Measurements from ENCODE around the gene FAM131A. TPM values are rescaled to one million over a fixed set of nuclear protein-coding genes. Genes with fewer than 3 reads are reported as not detected.

Gene FAM131A
- total RNA-seq, 1 donor from 2014 or later, result 28.5 TPM

- intact Hi-C loops (cut with DNase I), result loop anchor here (10.0 kb wide), 1 partner anchor 150 kb away; the partner anchor contains the start of gene ABCF3
- Histone ChIP-seq H3K27ac (peak overlapping the region; percentile 97), H3K27me3 (no peaks in the 10 kb centered on the region), H3K36me3 (peaks cover 0 to 54% of the 10 kb centered on the region in 2 donors), H3K9me3 (no peaks in the 10 kb centered on the region), H3K4me3 (no peak overlapping the region), H3K4me1 (peaks cover 46% of the 10 kb centered on the region)
- no peak for TF ChIP-seq CTCF (IDR thresholded peaks at IDR 0.05)
- peak in 1 of 2 donors; percentile 22 for TF ChIP-seq POLR2AphosphoS5 (IDR thresholded peaks at IDR 0.05; ENCODE audit: insufficient read depth in 1 of 2, low read depth in 1 of 2)
- no peak for DNase-seq (ENCODE audit: extremely low spot score in 2 of 2)
These were observed 2.8 kb upstream of the FAM131A start for GRCh38 chr3:184334470-184335158.

GRCh38 chr3:184335291-184335660, 2.1 kb upstream of the FAM131A start:
- intact Hi-C loops (cut with DNase I), result loop anchor here (10.0 kb wide), 1 partner anchor 150 kb away; the partner anchor contains the start of gene ABCF3
- TF ChIP-seq CTCF (IDR thresholded peaks at IDR 0.05) (no peak), POLR2AphosphoS5 (IDR thresholded peaks at IDR 0.05; ENCODE audit: insufficient read depth in 1 of 2, low read depth in 1 of 2) (no peak), POLR2A (IDR thresholded peaks at IDR 0.05) (no peak)
- H3K36me3 ChIP-seq, result peaks cover 0 to 48% of the 10 kb centered on the region in 2 donors
- H3K4me3 ChIP-seq, result peak overlapping the region; percentile 76 to 85
- H3K4me1 ChIP-seq, result peaks cover 48% of the 10 kb centered on the region
- H3K27me3 ChIP-seq, result no peaks in the 10 kb centered on the region
- peak overlapping the region; percentile 97 for H3K27ac ChIP-seq
- no peaks in the 10 kb centered on the region for H3K9me3 ChIP-seq
- no peak for DNase-seq (ENCODE audit: extremely low spot score in 2 of 2)

GRCh38 chr3:184335661-184336546, 1.5 kb upstream of the FAM131A start:
- intact Hi-C loops (cut with DNase I), result loop anchor here (10.0 kb wide), 1 partner anchor 151 kb away; the partner anchor contains the start of gene ABCF3
- peaks cover 48% of the 10 kb centered on the region for H3K4me1 ChIP-seq
- TF ChIP-seq CTCF (IDR thresholded peaks at IDR 0.05) (no peak), POLR2AphosphoS5 (IDR thresholded peaks at IDR 0.05; ENCODE audit: insufficient read depth in 1 of 2, low read depth in 1 of 2) (peak; percentile 38 to 98), POLR2A (IDR thresholded peaks at IDR 0.05) (peak in 1 of 2 donors; percentile 92)

GRCh38 chr3:184336547-184337398, 627 bp upstream of the FAM131A start:
- no peak for TF ChIP-seq POLR2A (IDR thresholded peaks at IDR 0.05)
- no peak for TF ChIP-seq CTCF (IDR thresholded peaks at IDR 0.05)
- TF ChIP-seq POLR2AphosphoS5 (IDR thresholded peaks at IDR 0.05; ENCODE audit: insufficient read depth in 1 of 2, low read depth in 1 of 2), result peak; percentile 57 to 58
- Histone ChIP-seq H3K27me3 (no peaks in the 10 kb centered on the region), H3K36me3 (peaks cover 0 to 33% of the 10 kb centered on the region in 2 donors), H3K4me3 (peak overlapping the region; percentile 76 to 85), H3K27ac (peak overlapping the region; percentile 97), H3K4me1 (peaks cover 48% of the 10 kb centered on the region), H3K9me3 (no peaks in the 10 kb centered on the region)
- no peak for DNase-seq (ENCODE audit: extremely low spot score in 2 of 2)
- intact Hi-C loops (cut with DNase I), result loop anchor here (10.0 kb wide), 1 partner anchor 152 kb away; the partner anchor contains the start of gene ABCF3

More at GRCh38 chr3:184335661-184336546, 1.5 kb upstream of the FAM131A start:
- peak overlapping the region; percentile 76 to 85 for H3K4me3 ChIP-seq
- no peaks in the 10 kb centered on the region for H3K9me3 ChIP-seq
- peak overlapping the region; percentile 97 for H3K27ac ChIP-seq
- H3K36me3 ChIP-seq, result peaks cover 0 to 41% of the 10 kb centered on the region in 2 donors
- no peak for DNase-seq (ENCODE audit: extremely low spot score in 2 of 2)
- H3K27me3 ChIP-seq, result no peaks in the 10 kb centered on the region
